Body of pancreas (tissue), 4 donors: ENCODE measurements around the gene ZDHHC22.

Source experiments
- CTCF ChIP-seq, 7 experiments: fragments of 450-650 bp in 4 of 7; fragments of 200-600 bp in 3 of 7; sonication (generic) in 3 of 7; IDR thresholded peaks; one replicate each; pipeline ENCODE4 v1.5.1; 2016 to 2019; ENCODE audit warnings: antibody characterized with exemption in 7 of 7
- POLR2A ChIP-seq, 3 donors: fragments of 450-650 bp; IDR thresholded peaks; one replicate each; pipeline ENCODE4 v1.6.1; 2016; ENCODE audit warnings: antibody characterized with exemption in 3 of 3, mild to moderate bottlenecking in 2 of 3

DNA sequence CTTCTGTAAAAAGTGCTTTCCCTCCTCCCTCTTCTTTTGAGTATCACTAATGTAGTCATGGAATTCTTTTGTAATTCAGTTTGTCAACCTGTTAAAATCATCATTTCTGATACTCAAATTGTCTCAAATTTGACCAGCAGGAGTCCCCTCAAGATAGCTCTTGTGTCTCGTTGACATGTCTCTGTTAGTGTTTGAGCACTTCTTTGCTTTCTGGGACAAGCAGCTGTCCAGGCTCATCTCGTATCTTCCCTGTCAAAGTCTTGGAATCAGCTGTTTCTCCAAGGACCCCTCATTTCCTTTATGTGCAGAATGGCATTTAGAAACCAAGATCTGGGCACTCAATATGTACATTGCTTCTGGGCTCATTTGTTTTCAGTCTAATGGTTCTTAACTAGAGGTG is 32.8 kb downstream of the ZDHHC22 start:
- TF ChIP-seq CTCF (IDR thresholded peaks at IDR 0.05), result no peak
- TF ChIP-seq POLR2A (IDR thresholded peaks at IDR 0.05), result no peak
